Inferior parietal cortex (tissue), 1 donor: Measurements from ENCODE around the gene AEBP2.
"Not testable (repeated sequence)": the region's sequence is repeated elsewhere in the genome, so short reads cannot be mapped to it uniquely, and the experiment has no call there.

Experiments
- DNase-seq: peaks from one replicate; pipeline ENCODE4 v3.0.0-alpha.2; 2016; ENCODE audit errors: extremely low spot score

AEBP2 gene

GRCh38 chr12:19421503-19422282 is 17.6 kb upstream of the AEBP2 start:
- DNase-seq, result no peak

DNA sequence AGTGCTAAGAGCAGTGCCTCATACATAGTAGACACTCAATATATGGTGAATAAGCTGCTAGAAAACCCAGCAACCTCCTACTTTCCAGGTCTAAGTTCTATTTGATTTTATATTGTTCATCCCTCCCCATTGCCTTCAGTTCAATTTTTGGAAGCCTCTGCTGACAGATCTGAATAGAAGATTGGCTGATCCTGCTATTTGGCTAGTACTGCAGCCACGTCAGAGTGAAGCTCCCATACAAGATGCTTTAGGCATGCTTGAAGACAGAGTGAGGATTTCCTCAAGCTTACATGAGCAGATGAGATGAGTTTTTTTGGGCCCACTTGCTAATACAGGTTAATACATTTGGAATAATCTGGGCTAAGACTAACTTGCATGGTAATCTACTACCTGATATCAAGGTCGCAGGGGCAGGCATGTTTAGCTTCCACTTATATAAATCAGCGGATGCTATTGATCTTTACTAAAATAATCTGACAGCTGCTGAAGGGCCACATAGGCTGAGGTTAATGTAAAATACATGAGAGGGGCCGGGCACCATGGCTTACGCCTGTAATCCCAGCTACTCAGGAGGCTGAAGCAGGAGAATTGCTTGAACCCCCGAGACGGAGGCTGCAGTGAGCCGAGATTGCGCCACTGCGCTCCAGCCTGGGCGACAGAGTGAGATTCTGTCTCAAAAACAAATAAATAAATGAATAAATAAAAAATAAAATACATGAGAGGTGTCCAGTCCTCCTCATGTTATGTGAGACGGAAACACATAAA is 15.9 kb upstream of the AEBP2 start:
- no peak for DNase-seq

GRCh38 chr12:19428246-19428645 is 11.0 kb upstream of the AEBP2 start:
- no peak for DNase-seq

GRCh38 chr12:19429491-19429890 is 9.8 kb upstream of the AEBP2 start:
- not testable (repeated sequence) for DNase-seq

DNA sequence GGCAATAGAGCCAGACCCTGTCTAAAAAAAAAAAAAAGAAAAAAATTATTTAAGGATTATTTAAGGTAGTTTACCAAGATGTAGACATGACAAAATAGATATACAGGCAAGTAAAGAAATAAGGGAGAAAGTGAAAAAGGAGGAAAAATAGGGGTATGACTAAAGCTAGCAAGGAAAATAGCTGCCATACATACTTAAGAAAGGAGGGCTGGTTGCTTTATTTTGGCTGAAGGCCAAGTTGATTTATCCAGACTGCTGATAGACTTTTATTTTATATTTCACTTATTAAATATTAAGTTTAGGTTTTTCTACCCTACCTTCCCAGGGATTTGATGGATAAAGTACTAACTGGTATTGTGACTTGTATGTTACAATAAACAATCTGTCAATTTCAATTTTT is 8.3 kb upstream of the AEBP2 start:
- DNase-seq, result no peak

GRCh38 chr12:19431407-19432308 is 7.6 kb upstream of the AEBP2 start:
- DNase-seq, result no peak

GRCh38 chr12:19432309-19433170 is 6.8 kb upstream of the AEBP2 start:
- no peak for DNase-seq

- DNase-seq, result no peak
Observed at GRCh38 chr12:19434538-19434937, 4.8 kb upstream of the AEBP2 start.

DNA sequence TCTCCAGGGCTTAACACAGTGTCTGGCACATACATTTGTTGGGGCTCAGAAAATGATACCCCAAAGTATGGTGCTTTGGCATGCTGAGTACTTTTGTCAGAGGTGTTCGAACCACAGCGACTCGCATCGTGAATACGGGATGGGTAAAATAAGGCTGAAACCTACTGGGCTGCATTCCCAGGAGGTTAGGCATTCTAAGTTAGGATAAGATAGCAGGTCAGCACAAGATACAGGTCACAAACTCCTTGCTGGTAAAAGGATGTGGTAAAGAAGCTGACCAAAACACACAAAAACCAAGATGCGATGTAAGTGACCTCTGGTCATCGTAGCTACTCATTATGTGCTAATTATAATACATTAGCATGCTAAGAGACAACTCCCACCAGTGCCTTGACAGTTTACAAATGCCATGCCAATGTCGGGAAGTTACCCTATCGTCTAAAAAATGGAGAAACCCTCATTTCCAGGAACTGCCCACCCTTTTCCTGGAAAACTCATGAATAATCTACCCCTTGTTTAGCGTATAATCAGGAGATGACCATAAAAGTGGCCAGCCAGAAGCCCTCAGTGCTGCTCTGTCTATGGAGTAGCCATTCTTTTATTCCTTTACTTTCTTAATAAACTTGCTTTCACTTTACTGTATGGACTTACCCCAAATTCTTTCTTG is 3.3 kb upstream of the AEBP2 start:
- DNase-seq, result no peak

- no peak for DNase-seq
Observed at GRCh38 chr12:19436931-19437330, 2.4 kb upstream of the AEBP2 start.

- DNase-seq, result no peak
Observed at GRCh38 chr12:19437996-19438395, 1.3 kb upstream of the AEBP2 start.

GRCh38 chr12:19440019-19440858 is 947 bp downstream of the AEBP2 start:
- peak; percentile 48 for DNase-seq

GRCh38 chr12:19440916-19441315 is 1.6 kb downstream of the AEBP2 start:
- no peak for DNase-seq

- no peak for DNase-seq
Observed at GRCh38 chr12:19443585-19443984, 4.3 kb downstream of the AEBP2 start.

GRCh38 chr12:19444097-19444496 is 4.8 kb downstream of the AEBP2 start:
- no peak for DNase-seq

GRCh38 chr12:19447386-19447785 is 8.1 kb downstream of the AEBP2 start:
- DNase-seq, result no peak

DNA sequence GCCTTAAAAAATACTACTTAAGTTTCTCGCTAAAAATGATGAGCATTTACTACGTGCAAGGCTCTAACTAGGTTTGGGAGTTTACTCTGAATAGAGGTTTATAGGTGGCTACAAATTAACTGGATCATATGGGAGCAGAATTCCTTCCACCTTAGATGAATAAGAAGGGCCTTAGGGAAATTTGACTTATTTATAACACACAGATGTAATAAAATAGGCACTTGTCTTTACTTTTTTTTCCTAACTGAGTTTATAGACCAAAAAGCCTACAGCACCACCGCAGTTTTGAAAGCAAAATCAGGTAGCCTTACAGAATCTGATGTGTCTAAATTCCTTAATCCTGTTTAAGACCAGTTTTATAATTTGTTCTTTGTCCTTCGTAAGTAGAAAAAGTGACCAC is 10.5 kb downstream of the AEBP2 start:
- DNase-seq, result no peak

GRCh38 chr12:19450362-19450761 is 11.1 kb downstream of the AEBP2 start:
- DNase-seq, result no peak

DNA sequence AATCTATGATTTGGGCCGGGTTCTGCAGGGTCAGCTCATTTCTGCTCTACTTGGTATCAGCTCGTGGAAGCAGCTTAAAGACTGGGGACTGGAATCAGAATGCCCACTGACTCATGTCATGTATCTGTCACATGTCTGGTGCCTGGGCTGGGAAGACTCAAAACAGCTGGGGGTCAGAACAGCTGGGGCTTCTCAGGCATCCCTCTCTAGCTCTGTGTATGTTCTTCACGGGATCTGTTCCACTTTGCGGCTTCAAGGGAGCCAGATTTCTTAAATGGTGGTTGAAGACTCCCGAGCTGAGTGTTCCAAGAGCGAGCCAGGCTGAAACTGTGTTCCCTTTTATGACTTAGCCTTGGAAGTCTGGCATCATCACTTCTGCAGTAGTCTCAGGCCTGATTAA is 11.9 kb downstream of the AEBP2 start:
- DNase-seq, result no peak

DNA sequence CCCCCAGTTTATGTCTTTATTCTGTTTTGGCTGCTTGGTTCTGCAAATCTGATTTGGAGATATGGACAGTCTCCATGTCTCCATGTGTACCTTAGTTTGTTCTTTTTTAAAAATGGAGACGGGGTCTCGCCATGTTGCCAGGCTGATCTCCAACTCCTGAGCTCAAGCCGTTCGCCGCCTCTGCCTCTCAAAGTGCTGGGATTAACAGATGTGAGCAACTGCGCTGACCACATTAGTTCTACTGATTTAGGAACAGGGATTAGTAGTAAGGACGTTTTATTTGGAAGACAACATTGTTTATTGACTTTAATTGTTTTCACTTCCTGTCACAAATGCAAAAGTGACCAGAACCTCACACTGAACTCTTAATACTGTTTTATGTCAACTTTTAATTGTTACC is 14.7 kb downstream of the AEBP2 start:
- DNase-seq, result no peak
